ENCODE results near the gene CCDC24.

GRCh38 chr1:44033041-44033575 lies 41.7 kb downstream of the CCDC24 start:
- TF ChIP-seq CTCF (IDR thresholded peaks at IDR 0.05) (no peak), POLR2A (IDR thresholded peaks at IDR 0.05) (no peak)
